ENCODE data around the gene MMP2.

Gene MMP2

DNA sequence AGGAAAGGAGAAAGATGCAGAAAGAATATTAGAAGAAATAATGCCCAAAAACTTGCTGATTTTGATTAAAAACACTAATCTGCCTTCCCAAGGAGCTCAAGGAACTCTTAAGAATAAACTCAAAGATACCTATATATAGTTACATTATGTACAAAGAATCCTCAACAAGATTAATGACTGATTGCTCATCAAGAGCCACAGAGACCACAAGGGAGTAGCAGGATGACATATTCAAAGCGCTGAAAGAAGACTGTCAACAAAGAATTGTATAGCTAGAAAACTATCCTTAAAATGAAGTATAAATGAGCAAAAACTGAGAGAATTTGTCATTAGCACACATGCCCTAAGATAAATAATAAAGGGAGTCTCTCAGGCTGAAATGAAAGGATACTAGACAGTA lies 36.1 kb downstream of the MMP2 start:
- DNase-seq (ENCODE audit: low spot score): no peak

DNA sequence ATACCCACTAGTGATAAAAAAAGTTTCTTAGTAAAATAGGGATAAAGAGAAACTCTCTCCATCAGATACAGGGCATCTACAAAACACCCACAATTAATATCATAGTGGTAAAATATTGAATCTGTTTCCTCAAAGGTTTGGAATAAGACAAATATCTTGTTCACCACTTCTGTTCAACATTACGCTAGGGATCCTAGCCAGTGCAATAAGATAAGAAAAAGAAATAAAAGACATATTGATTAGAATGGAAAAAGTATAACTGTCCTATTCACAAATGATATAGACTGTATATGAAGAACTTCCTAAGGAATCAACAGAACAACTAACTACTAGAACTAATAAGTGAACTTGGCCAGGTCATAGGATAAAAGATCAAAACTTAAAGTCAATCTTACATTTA lies 42.8 kb downstream of the MMP2 start:
- DNase-seq (ENCODE audit: low spot score): no peak

DNA sequence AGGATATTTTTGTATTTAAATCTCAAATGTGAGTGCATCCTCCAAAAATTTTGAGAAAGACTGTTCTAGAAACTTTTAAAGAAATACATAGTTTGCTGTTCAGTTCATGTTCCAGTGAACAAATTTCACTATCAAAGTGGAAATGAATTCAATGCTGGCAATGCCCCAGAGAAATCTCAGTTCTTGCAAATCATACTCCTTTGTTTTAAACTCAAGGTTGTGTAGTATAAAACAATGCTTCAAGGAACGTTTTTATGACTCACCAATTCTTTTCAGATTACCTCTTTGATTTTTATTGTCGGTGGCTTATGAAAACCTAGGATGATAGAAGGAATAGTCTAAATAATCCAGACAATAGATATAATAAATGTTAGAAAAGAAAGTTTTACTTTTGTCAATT lies 47.4 kb downstream of the MMP2 start:
- DNase-seq (ENCODE audit: low spot score): no peak

DNA sequence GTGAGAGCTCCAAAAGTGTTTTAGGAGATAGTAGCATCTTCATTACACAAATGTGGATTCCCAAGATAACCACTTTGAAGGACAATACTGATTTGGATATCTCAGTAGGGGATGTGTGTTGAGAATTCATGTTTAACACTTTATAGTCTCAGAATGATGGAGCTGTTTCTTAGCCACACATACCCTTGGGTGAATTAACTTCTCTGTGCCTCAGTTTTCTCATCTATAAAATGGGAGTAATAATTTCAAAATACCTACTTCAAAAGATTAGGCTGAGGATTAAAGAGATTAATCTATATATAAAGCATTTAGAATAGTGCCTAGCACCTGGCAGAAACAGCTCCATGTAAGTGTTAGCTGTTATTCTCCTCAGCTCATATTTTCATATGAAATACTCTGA lies 48.9 kb downstream of the MMP2 start:
- no peak for DNase-seq (ENCODE audit: low spot score)

DNA sequence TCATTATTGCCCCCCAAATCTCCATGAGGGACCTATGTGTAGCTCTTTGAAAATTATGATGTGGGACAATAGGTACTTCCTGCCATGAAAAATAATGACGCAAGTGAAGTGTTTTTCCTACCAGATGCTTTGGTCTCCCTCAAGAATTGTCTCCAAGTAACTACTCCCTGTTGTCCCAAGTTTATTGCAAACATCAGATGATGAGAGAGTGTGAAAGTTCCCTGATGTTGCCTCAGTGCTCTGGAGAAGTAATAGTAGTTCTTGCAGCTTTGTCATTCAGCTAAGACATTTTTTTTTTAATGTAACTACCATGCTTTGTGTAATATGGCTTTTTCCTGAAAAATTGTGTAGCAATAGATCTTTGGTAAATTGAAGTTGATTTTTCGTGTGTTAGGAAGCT lies 50.0 kb downstream of the MMP2 start:
- no peak for DNase-seq (ENCODE audit: low spot score)

DNA sequence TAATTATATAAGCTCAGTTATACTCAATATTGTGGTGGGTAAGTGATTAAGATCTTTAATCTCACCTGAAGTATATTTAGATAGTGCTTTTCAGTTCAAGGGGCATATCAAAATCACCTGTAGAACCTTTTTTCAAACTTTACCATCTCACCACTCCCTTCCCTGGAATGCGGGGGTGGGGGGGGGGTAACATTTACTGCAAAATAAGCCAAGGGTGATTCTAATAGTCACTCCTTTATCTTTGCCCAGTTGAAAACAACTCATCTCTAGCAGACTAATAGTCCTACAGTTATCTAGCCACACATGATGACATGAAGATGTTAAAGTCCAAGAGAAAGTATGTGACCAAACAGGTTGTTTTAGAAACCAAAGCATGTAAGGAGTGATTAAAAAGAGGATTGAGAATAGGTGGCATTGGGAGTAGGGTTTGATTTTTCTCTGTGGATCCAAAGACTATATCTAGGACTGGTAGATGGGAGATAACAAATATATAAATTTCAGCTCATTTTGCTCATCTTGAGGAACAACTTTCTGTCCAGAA lies 51.4 kb downstream of the MMP2 start:
- DNase-seq (ENCODE audit: low spot score): no peak

DNA sequence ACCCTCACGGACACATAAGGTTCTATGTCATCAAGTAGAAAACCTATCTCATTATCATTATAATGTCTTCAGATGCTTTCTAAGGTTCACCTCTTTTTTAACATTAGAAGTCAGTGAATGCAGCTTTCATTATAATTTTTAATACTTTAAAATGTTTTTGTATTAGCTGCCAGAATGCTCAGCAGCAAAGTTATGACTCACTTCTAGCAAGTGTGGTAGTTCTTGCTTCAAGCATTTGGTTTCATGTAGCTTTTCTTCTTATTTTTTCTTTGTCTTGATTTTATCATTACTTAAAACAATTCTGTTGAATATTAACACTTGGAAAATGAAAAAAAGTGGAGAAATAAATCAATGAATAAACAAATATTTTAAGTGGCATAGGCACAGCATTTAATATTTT lies 53.2 kb downstream of the MMP2 start:
- DNase-seq (ENCODE audit: low spot score): no peak

DNA sequence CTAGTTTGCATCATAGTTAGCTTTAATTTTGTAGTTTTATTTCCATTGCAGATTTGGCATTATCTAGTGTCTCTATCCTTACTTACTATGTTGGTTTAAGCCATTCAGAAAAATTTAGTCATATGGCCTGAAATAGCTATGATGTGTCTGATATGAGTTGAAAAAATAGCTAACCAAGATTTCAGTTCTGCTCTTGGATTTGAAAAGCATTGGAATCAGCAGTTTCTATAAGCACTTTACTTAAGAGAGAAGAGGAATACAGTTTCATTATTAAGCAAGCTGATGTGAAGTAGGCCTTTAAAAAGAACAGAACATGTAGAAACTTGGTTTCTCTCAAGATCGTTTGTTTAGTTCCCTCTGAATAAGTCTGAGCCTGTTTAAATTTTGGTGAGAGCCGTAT lies 55.8 kb downstream of the MMP2 start:
- DNase-seq (ENCODE audit: low spot score): no peak

DNA sequence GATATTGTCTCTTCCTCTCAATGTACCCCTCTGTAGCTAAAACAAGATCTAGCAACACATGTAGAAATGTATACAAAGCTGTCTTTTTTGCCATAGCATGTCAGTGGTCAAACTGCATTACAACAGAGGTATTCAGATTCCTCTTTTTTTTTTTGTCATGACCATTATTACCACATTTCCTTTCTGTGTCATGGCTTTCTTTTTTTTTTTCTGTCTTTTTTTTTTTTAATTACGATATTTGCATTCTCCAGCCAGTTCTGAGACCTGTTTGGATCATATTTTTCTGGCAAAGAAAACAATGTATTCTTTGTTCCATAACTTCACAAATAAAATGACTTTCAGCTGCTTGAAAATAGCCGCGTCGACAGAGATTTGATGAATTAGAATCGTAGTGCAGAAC lies 60.1 kb downstream of the MMP2 start:
- DNase-seq (ENCODE audit: low spot score): no peak

DNA sequence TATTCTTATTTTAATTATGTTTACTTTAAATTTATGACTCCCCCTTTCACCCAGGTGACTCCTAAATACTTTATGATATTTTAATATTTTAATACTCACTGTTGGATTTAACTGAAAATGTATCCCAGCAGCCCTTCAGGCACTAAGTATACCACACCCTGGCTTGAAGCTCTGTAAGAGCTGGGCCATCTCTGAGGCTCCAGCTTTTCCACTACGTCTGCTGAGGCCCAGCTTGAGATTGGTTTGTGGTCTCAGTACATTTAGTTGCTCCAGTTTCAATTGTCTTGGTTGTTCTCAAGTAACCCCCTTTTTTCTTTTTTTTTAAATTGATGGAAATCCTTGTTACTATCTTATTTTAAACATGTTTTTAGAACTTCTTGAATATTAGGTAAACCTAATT lies 60.5 kb downstream of the MMP2 start:
- no peak for DNase-seq (ENCODE audit: low spot score)

DNA sequence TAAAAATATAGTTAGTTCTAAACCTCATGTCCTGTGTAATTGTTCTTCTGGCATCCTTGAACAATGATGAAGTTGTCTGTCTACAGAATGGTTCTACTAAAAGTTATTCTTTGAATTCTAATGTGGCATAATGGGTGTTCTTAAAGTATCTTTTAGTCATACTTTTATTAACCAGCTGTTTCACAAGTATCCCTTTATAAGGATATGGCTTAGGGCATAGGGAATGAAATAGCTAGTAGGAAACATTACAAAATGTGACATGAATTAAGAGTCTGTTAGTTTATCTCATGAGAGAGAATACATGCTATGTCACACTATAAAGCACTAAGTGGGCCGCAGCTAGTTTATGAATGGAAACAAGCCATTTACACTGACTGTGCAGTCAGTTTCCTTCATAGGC lies 61.2 kb downstream of the MMP2 start:
- DNase-seq (ENCODE audit: low spot score): no peak

DNA sequence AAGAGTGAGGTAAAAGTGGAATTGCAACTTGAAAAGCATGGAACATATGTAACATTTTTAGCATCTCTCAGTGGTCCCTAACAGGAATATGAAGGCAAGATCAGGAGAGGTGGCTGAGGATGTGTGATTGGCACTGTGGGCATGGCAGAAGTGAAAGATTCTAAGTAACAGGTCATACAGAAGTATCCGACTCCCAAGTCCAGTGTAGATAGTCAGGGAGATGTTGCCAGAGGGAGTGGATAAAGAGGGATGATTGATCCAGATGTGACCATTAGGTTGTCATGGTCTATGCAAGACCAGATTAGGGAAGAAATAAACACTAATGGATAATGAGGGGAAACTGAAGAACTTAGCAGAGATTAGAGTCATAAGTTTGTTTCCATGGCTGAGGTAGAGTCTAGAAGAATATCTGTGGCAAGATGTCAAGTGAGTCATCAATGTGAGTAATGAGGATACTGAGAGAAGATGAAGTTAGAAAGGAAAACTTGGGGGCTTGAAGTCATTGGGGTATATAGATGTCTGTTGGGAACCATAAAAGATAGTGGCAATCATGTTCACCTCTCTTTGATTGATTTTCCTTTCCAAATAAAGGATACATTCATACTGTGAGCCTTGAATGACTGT lies 63.6 kb downstream of the MMP2 start:
- no peak for DNase-seq (ENCODE audit: low spot score)

DNA sequence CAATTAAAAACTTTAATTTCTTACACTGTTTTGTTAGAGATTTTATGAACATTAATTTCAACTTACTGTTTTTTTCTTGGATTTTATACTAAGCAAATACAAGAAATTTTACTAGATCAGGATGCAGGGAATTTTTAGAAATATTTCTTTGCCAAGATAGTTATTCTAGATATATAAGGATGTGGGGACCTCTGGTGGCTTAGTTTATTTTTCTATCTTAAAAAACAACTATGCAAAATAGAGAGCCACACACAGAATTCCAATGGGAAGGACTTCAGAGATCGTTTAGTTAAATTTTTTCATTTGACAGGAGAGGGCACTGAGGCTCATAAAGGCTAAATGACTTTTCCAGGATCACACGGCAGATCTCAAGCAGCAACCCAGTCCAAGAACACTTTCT lies 64.5 kb downstream of the MMP2 start:
- peak; percentile 25 for DNase-seq (ENCODE audit: low spot score)

DNA sequence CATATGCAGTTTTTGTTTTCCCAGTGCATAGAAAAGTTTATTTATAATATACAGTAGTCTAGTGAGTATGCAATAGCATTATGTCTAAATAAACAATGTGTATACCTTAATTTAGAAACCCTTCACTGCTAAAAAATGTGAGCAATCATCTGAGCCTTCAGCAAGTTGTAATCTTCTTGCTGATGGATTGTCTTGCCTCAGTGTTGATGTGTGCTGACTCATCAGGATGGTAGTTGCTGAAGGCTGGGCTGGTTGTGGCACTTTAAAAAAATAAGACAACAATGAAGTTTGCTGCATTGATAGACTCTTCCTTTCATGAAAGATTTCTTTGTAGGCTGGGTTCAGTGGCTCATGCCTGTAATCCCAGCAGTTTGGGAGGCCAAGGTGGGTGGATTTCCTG lies 73.6 kb downstream of the MMP2 start:
- no peak for DNase-seq (ENCODE audit: low spot score)

DNA sequence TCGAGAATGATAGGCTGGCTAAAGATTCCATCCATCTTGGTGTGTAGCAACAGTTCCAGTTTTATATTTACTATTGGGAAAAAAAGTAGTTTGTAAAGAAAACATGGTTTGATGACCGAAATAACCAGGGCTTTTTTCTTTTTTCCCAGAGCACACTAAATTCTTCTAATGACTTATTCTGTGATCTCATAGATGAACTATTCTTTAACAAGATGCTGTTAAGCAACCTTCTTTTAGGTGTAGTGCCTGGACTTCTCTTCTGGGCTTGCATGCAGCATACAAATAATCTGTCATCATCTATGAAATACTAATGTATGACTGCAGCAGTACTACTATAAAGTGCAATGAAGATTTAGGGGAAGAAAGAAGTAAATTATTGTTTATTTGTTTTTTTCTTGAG lies 76.4 kb downstream of the MMP2 start:
- DNase-seq (ENCODE audit: low spot score): no peak

Data from cerebellar cortex (tissue), 1 donor.